ENCODE results near the gene RICTOR. TPM values are rescaled to one million over a fixed set of nuclear protein-coding genes. Genes with fewer than 3 reads are reported as not detected.
A peak's percentile ranks its signal among the peaks of the same experiment; 100 is the strongest.

Gene RICTOR
- total RNA-seq, 1 donor from 2014 or later: 46.4 TPM

DNA sequence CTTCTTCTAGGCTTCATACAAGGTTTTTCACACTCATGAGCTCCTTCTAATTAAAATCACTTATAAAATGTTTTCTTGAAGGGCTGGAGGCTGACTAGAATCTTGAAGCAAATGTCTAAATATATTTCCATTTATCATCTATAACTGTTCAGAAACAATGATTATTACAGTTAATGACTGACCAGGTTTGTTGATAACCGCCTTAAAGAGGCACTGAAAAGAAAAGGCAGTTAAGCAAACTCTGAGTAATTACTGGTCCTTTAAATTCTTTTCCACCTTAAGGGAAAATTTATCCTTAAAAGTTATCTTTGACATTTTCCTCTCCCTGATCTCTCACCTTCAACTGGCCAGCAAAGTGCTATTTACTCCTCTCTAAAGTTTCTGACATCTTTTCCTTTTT, 43.2 kb downstream of the RICTOR start:
- peaks cover 28% of the 10 kb centered on the region for H3K9me3 Mint-ChIP-seq
- peaks cover 4% of the 10 kb centered on the region for H3K4me1 Mint-ChIP-seq
- no peak for DNase-seq (ENCODE audit: low spot score in 2 of 2, unreplicated experiment in 2 of 2)
- peak overlapping the region; percentile 33 for H3K27ac Mint-ChIP-seq
- no peaks in the 10 kb centered on the region for H3K27me3 Mint-ChIP-seq (ENCODE audit: low read depth)
- H3K36me3 Mint-ChIP-seq: peaks cover 43% of the 10 kb centered on the region
- H3K4me3 Mint-ChIP-seq: no peak overlapping the region
- TF ChIP-seq, protein P1, sequence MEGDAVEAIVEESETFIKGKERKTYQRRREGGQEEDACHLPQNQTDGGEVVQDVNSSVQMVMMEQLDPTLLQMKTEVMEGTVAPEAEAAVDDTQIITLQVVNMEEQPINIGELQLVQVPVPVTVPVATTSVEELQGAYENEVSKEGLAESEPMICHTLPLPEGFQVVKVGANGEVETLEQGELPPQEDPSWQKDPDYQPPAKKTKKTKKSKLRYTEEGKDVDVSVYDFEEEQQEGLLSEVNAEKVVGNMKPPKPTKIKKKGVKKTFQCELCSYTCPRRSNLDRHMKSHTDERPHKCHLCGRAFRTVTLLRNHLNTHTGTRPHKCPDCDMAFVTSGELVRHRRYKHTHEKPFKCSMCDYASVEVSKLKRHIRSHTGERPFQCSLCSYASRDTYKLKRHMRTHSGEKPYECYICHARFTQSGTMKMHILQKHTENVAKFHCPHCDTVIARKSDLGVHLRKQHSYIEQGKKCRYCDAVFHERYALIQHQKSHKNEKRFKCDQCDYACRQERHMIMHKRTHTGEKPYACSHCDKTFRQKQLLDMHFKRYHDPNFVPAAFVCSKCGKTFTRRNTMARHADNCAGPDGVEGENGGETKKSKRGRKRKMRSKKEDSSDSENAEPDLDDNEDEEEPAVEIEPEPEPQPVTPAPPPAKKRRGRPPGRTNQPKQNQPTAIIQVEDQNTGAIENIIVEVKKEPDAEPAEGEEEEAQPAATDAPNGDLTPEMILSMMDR (IDR thresholded peaks at IDR 0.05; ENCODE audit: unreplicated experiment): no peak

DNA sequence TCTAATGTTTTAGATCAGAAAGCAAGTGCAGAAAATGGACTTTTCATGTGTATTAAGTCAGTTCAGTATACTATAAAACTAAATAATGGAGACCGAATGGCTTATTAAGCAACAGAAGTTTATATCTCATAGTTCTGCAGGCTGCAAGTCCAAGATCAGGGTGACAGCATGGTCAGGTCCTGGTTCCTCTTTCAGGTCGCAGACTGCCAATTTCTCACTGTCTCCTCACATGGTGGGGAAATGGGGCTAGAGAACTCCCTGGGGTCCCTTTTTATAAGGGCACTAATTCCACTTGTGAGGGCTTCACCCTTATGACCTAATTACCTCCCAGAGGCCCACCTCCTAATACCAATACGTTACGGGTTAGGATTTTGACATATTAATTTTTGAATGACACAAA, 48.7 kb downstream of the RICTOR start:
- no peaks in the 10 kb centered on the region for H3K27me3 Mint-ChIP-seq (ENCODE audit: low read depth)
- TF ChIP-seq, protein P1 (IDR thresholded peaks at IDR 0.05; ENCODE audit: unreplicated experiment): no peak
- H3K36me3 Mint-ChIP-seq: peaks cover 31% of the 10 kb centered on the region

DNA sequence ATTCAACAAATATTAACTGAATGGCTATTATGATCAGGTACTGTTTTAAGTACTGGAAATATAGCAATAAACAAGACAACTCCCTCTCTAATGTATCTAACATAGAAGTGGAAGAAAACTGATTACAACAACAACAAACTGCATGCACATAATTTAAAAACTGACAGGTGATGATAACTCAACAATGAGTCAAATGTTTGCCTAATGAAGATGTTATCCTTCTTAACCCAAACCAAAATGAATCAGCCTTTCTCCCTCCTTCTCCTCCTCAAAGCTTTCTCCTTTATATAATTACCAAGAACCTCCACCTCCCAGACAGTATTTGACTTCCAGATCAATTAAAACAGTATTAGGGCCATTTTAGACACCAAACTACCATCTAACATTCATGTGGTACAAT, 49.3 kb downstream of the RICTOR start:
- H3K4me1 Mint-ChIP-seq: peaks cover 33% of the 10 kb centered on the region
- H3K4me3 Mint-ChIP-seq: no peak overlapping the region
- H3K36me3 Mint-ChIP-seq: peaks cover 33% of the 10 kb centered on the region
- H3K27ac Mint-ChIP-seq: no peak overlapping the region
- TF ChIP-seq, protein P1 (IDR thresholded peaks at IDR 0.05; ENCODE audit: unreplicated experiment): no peak
- H3K9me3 Mint-ChIP-seq: peaks cover 19% of the 10 kb centered on the region
- no peaks in the 10 kb centered on the region for H3K27me3 Mint-ChIP-seq (ENCODE audit: low read depth)
- no peak for DNase-seq (ENCODE audit: low spot score in 2 of 2, unreplicated experiment in 2 of 2)

More for the DNA sequence above, 48.7 kb downstream of the RICTOR start:
- H3K9me3 Mint-ChIP-seq: peaks cover 19% of the 10 kb centered on the region
- H3K27ac Mint-ChIP-seq: no peak overlapping the region
- no peak overlapping the region for H3K4me3 Mint-ChIP-seq
- H3K4me1 Mint-ChIP-seq: peaks cover 30% of the 10 kb centered on the region
- no peak for DNase-seq (ENCODE audit: low spot score in 2 of 2, unreplicated experiment in 2 of 2)

DNA sequence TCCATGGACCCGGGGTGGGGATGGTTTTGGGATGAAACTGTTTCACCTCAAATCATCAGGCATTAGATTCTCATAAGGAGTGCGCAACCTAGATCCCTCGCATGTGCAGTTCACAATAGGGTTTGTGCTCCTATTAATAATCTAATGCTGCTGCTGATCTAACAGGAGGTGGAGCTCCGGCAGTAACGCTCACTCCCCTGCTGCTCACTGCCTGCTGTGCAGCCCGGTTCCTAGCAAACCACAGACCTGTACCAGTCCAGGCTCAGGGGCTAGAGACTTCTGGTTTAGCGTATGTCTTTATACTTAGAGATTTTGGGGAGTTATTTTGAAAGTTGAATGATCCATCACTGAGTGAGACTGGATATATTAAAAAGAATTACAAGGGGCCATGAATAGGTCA, 50.2 kb downstream of the RICTOR start:
- TF ChIP-seq, protein P1 (IDR thresholded peaks at IDR 0.05; ENCODE audit: unreplicated experiment): no peak

DNA sequence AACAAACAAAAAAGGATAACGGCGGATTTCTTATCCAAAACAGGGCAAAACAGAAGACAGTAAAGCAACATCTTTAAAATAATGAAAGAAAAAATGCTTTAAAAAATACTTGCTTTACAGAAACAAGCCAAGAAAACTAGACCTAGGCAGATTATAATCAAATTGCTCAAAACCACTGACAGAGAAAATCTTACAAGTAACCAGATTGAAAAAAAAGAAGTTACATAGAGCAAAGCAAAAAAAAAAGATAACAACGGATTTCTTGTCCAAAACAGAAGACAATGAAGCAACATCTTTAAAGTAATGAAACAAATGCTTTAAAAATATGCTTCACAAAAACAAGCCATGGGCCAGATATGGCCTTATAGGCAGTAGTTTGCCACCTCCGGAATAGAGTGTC, 51.1 kb downstream of the RICTOR start:
- H3K4me3 Mint-ChIP-seq: no peak overlapping the region
- peaks cover 11% of the 10 kb centered on the region for H3K9me3 Mint-ChIP-seq
- H3K27ac Mint-ChIP-seq: peak overlapping the region; percentile 54
- no peaks in the 10 kb centered on the region for H3K27me3 Mint-ChIP-seq (ENCODE audit: low read depth)
- no peak for DNase-seq (ENCODE audit: low spot score in 2 of 2, unreplicated experiment in 2 of 2)
- TF ChIP-seq, protein P1 (IDR thresholded peaks at IDR 0.05; ENCODE audit: unreplicated experiment): no peak
- H3K4me1 Mint-ChIP-seq: peaks cover 43% of the 10 kb centered on the region
- peaks cover 35% of the 10 kb centered on the region for H3K36me3 Mint-ChIP-seq

More for the DNA sequence above, 50.2 kb downstream of the RICTOR start:
- H3K36me3 Mint-ChIP-seq: peaks cover 37% of the 10 kb centered on the region
- no peak for DNase-seq (ENCODE audit: low spot score in 2 of 2, unreplicated experiment in 2 of 2)
- peaks cover 18% of the 10 kb centered on the region for H3K9me3 Mint-ChIP-seq
- H3K4me3 Mint-ChIP-seq: no peak overlapping the region
- no peaks in the 10 kb centered on the region for H3K27me3 Mint-ChIP-seq (ENCODE audit: low read depth)
- no peak overlapping the region for H3K27ac Mint-ChIP-seq
- peaks cover 41% of the 10 kb centered on the region for H3K4me1 Mint-ChIP-seq

DNA sequence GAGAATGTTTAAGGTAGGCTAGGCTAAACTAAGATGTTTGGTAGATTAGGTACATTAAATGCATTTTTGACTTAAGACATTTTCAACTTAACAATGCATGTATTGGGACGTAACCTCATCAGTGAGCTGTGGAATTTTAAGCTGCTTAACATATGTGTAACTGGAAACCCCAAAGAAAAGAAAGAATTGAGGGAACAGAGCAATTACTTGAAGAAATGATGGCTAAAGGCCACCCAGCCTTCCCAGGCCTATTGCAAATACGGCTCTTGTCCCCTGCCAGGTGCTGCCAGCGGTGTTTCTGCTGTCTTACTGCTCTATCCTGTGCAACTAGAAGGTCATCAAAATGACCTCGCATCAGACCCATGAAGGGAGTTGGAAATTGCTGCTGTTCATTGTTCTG, 52.0 kb downstream of the RICTOR start:
- TF ChIP-seq, protein P1 (IDR thresholded peaks at IDR 0.05; ENCODE audit: unreplicated experiment): no peak
- no peaks in the 10 kb centered on the region for H3K27me3 Mint-ChIP-seq (ENCODE audit: low read depth)
- H3K9me3 Mint-ChIP-seq: peaks cover 6% of the 10 kb centered on the region
- no peak overlapping the region for H3K4me3 Mint-ChIP-seq
- DNase-seq (ENCODE audit: low spot score in 2 of 2, unreplicated experiment in 2 of 2): no peak
- peaks cover 30% of the 10 kb centered on the region for H3K36me3 Mint-ChIP-seq
- H3K27ac Mint-ChIP-seq: no peak overlapping the region
- H3K4me1 Mint-ChIP-seq: peaks cover 43% of the 10 kb centered on the region
